H1 (cell line): ENCODE data around the gene NCLN.
A peak's percentile ranks its signal among the peaks of the same experiment; 100 is the strongest.

ENCODE experiments used
- CBX8 ChIP-seq: fragments of 300-800, 300-1000 bp; sonication (generic); IDR thresholded peaks from 2 replicates; pipeline ENCODE4 v1.7.1; 2016; ENCODE audit warnings: low read depth, low read length, borderline replicate concordance
- CHD2 ChIP-seq: IDR thresholded peaks from 2 replicates; pipeline ENCODE4 v1.6.1; 2012; ENCODE audit warnings: low read length, improper control_type of control experiment
- EZH2 ChIP-seq: fragments of 200-600 bp; sonication (generic); IDR thresholded peaks from 2 replicates; pipeline ENCODE4 v1.7.1; 2012; ENCODE audit warnings: low read depth, mild to moderate bottlenecking, moderate library complexity, low read length, inconsistent platforms; ENCODE audit not compliant: severe bottlenecking
- JUN ChIP-seq: IDR thresholded peaks from 2 replicates; pipeline ENCODE4 v1.6.1; 2011; ENCODE audit warnings: low read depth, mild to moderate bottlenecking, improper control_type of control experiment, low read length
- KDM1A ChIP-seq: fragments of 200-600, 300-600 bp; sonication (generic); IDR thresholded peaks from 2 replicates; pipeline ENCODE4 v1.7.1; 2016; ENCODE audit warnings: mild to moderate bottlenecking, low read length, borderline replicate concordance
- KDM4A ChIP-seq: IDR thresholded peaks from one replicate; pipeline ENCODE4 v1.7.1; 2012; ENCODE audit warnings: low read depth, mild to moderate bottlenecking, moderate library complexity, low read length, inconsistent platforms; ENCODE audit not compliant: severe bottlenecking
- POLR2A ChIP-seq, 2 experiments: IDR thresholded peaks; 1 replicate in 1 of 2; 2 replicates in 1 of 2; pipeline ENCODE4 v1.6.1; 2011; ENCODE audit warnings: low read depth in 2 of 2, low read length in 2 of 2, mild to moderate bottlenecking in 2 of 2; ENCODE audit errors: control extremely low read depth in 1 of 2
- RFX5 ChIP-seq: IDR thresholded peaks from 2 replicates; pipeline ENCODE4 v1.6.1; 2011; ENCODE audit warnings: low read depth, low read length, improper control_type of control experiment, borderline replicate concordance
- SUZ12 ChIP-seq: fragments of 200-600 bp; sonication (generic); IDR thresholded peaks from 2 replicates; pipeline ENCODE4 v1.6.1; 2012; ENCODE audit warnings: mild to moderate bottlenecking, inconsistent platforms, low read length, moderate library complexity, mixed read lengths
- TEAD4 ChIP-seq: IDR thresholded peaks from 2 replicates; pipeline ENCODE4 v1.6.1; 2012; ENCODE audit warnings: low read depth, low read length, inconsistent platforms, mixed read lengths
- ZNF274 ChIP-seq: IDR thresholded peaks from 2 replicates; pipeline ENCODE4 v1.7.0; 2012; ENCODE audit warnings: low read length, borderline replicate concordance; ENCODE audit errors: extremely low read depth
- TF ChIP-seq, protein P1 (sequence below), 3 experiments: IDR thresholded peaks; 1 replicate in 2 of 3; 2 replicates in 1 of 3; pipeline versions ENCODE4 v1.5.1 to v1.6.1; 2011; ENCODE audit warnings: low read length in 3 of 3, mild to moderate bottlenecking in 3 of 3, inconsistent platforms in 2 of 3, low read depth in 1 of 3, moderate library complexity in 1 of 3; ENCODE audit not compliant: insufficient read depth in 1 of 3; ENCODE audit errors: control extremely low read depth in 1 of 3

DNA sequence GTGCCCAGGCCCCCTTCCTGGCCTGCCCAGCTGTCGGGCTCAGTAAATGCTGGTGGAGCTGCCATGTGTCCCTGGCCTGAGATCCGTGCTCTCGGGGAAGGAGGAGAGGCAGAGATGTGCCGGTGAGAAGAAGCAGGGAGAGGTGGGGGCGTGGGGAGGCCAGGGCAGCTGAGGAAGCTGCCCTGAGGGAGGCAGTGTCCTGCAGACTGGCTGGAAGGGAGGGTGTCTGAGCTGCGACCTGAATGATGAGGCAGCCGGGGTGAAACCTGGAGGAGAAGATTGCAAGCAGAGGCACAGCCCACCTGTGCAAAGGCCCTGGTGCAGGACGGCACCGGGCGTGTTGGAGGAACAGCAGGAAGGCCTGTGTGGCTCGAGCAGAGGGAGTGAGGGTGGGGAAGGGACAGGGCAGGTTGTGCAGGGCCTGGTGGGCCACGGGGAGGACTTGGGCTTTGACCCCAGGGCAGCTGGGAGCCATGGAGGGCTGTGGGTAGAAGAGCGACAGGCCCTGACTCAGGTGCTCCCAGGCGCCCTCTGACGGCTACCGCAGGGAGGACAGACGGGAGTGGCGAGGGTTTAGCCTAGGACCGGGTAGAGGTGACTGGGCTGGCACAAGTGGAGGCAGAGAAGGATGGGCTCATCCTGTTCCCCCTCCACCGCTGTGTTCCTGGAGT lies 24.8 kb downstream of the NCLN start:
- TF ChIP-seq KDM4A (no peak), TEAD4 (no peak), ZNF274 (no peak), RFX5 (no peak), EZH2 (no peak), CBX8 (no peak), KDM1A (peak; percentile 100), CHD2 (no peak), POLR2A (IDR thresholded peaks at IDR 0.05; ENCODE audit: control extremely low read depth in 1 of 2, low read depth in 2 of 2, low read length in 2 of 2) (no peak), JUN (no peak), SUZ12 (no peak)
- TF ChIP-seq, protein P1, sequence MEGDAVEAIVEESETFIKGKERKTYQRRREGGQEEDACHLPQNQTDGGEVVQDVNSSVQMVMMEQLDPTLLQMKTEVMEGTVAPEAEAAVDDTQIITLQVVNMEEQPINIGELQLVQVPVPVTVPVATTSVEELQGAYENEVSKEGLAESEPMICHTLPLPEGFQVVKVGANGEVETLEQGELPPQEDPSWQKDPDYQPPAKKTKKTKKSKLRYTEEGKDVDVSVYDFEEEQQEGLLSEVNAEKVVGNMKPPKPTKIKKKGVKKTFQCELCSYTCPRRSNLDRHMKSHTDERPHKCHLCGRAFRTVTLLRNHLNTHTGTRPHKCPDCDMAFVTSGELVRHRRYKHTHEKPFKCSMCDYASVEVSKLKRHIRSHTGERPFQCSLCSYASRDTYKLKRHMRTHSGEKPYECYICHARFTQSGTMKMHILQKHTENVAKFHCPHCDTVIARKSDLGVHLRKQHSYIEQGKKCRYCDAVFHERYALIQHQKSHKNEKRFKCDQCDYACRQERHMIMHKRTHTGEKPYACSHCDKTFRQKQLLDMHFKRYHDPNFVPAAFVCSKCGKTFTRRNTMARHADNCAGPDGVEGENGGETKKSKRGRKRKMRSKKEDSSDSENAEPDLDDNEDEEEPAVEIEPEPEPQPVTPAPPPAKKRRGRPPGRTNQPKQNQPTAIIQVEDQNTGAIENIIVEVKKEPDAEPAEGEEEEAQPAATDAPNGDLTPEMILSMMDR (IDR thresholded peaks at IDR 0.05; ENCODE audit: control extremely low read depth in 1 of 3, insufficient read depth in 1 of 3, low read depth in 1 of 3, low read length in 3 of 3) = peak; percentile 79 to 93 (median 92)
